HG03521 (cell line): ENCODE measurements around the gene MBNL1.
"Not testable (repeated sequence)": the region's sequence is repeated elsewhere in the genome, so short reads cannot be mapped to it uniquely, and the experiment has no call there.

Experiments
- ATAC-seq: cut with Tn5 transposase; IDR thresholded peaks from one replicate; pipeline ENCODE4 v1.9.1; 2021; ENCODE audit warnings: mild to moderate bottlenecking, moderate library complexity; ENCODE audit not compliant: unreplicated experiment

MBNL1 gene

DNA sequence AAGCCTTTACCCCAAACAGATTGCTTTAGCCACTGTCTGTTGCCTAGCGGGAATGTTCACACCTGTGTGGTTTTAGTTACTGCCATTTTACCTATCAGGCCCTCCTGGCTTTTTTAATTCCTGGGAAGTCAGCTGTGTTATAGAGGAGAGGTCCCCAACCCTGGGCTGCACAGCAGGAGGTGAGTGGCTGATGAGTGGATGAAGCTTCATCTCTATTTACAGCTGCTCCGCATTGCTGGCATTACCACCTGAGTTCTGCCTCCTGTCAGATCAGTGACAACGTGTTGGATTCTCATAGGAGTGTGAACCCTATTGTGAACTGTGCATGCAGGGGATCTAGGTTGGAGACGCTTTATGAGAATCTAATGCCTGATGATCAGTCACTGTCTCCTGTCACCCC, 127.0 kb downstream of the MBNL1 start:
- no peak for ATAC-seq

- ATAC-seq, result no peak
These were observed 128.1 kb downstream of the MBNL1 start for GRCh38 chr3:152396867-152397266.

GRCh38 chr3:152397348-152397747, 128.6 kb downstream of the MBNL1 start:
- ATAC-seq, result not testable (repeated sequence)

DNA sequence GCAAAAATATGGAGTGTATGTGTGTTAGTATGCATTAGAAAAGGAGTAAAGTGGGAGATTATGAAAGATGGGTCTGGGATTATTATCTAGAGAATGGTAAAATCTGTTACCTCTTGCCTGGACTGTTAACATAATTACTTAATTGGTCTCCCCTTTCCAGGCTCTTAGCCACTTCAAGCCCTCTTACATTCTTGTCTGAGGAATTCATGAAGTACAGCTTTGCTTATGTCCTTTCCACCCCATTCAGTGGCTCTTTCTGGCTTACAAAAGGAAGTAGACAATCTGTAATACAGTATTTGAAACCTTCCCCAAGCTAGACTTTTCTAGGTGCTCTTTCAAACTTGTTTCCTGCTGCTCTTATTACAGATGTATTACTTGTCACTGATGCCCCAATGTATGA, 129.8 kb downstream of the MBNL1 start:
- ATAC-seq, result no peak

- ATAC-seq, result no peak
These were observed 130.6 kb downstream of the MBNL1 start for GRCh38 chr3:152399374-152399773.

DNA sequence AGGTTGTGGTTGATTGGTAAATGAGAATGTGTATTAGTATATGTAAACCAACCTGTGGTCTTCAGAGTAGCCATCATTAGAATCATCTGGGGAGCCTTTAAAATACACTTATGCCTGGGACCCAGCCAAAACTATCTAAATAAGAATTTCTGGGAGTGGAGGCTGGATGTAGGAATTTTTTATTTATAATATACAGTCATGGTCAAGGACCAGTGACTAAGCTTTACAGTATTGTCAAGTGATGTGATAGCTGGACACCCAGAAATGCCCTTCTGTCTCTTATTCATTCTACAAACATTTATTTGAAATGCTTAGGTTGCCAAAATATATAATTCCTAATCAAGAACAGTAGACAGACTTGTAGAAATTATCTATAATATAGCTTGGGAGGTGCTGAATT, 132.2 kb downstream of the MBNL1 start:
- no peak for ATAC-seq

- ATAC-seq, result no peak
These were observed 134.1 kb downstream of the MBNL1 start for GRCh38 chr3:152402695-152403451.

DNA sequence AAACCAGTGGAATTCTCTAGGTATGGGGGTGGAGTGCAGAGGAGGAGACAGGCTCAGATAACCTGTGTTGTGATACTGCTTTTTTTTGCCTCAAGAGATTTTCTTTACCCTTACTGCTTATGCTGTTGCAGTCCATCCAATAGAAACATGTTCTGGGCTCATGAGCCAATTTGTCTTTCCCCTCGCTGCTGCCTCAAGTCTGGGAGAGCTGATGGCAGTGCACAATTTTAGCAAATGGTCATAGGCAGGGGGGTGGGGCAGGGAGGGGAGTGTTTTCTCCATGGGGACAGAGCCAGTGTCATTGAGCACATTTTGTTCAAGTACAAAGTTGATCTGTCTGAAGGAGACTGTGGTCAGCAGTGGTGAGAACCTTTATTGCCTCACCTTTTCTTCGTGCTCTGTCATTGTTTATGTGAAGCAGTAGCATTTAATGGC, 134.9 kb downstream of the MBNL1 start:
- no peak for ATAC-seq

DNA sequence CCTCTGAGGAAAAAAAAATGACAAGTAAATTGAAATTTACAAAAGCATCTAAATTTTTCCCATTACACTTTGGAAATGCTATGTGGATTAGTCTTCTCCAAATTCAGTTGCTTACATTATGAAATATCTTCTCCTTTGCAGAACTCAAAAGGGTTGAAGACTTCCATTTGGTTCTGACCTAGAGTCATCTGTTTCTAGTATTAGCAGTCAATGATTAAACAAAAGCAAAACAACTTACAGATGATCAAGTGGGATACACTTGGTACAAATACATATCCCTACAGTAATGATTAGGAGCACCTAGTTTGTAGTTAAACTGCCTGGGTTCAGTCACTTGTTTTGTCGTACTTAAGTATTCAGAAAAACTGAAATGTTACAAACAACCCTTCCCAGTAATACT, 136.2 kb downstream of the MBNL1 start:
- no peak for ATAC-seq

DNA sequence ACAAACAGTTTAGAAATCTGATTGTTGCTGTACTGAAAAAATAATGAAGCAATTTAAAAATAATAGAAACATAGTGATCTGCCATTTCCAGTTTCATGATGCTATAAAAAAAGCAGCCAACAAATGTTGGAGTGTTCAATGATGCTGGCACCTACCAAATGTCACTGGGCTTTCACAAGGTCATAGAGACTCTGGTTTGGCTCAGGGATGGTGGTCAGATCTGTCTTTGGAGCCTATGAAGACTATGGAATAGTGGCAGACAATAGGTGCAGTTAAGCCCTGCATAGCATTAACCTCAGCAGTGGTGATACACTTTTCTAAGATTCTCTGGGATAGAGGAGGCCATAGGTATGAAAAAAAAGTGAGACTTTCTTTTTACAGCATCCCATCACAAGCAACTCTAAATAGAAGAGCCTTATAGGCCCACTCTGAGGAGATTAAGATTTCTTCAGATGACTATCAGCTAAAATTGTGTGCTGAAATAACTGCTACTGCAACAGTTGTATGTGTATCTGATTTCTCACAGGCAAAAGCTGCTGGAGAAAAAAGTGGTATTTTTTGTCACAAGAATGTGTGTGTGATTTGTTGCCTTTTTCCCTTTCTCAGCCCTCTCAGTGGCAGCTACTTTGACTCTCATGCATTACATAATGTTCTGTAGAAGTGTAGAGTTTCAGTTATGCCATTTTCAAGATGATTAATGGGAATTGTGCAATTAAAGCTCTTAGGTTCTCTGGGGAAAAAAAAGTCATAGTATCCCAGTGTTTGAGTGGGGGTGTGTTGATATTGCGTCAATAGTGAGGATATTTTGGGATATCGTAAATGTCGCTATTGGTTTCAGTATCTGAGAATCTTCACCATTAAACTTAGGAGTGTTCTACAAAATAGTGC, 137.4 kb downstream of the MBNL1 start:
- no peak for ATAC-seq

GRCh38 chr3:152413240-152413639, 144.5 kb downstream of the MBNL1 start:
- no peak for ATAC-seq

DNA sequence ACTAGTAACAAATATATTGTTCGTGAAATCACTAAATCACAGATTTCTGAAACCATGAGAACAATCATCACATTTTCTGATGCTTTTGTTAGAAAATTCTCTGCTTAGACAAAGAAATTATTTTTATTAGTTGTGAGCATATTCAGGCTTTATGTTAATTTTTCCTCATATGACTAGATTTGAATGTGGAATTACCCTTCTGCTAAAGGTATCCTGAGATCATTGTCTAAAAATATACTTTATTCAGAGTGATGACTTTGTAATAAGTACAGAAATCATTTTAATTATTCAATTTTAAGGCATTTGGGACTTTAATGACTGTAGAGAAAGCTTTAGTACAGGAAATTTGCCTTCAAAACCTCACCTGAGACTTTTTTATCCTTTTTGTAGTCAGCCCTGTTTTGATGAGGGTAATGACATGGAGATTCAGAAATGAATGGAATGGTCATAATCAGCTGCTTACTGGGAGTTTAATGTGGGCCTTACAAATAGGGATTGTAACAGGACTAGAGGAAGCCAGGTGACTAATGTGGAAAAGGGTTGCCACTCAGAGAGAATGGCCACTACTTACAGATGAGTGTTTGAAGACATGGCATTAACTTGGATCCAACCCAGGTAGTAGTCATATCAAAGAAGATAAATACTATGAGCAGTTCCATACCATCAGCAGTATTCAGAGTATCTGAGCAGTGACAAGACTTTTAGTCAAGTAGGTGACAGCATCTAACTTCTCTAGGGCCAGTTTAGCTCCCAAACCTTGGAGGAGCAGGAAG, 148.3 kb downstream of the MBNL1 start:
- ATAC-seq, result no peak

DNA sequence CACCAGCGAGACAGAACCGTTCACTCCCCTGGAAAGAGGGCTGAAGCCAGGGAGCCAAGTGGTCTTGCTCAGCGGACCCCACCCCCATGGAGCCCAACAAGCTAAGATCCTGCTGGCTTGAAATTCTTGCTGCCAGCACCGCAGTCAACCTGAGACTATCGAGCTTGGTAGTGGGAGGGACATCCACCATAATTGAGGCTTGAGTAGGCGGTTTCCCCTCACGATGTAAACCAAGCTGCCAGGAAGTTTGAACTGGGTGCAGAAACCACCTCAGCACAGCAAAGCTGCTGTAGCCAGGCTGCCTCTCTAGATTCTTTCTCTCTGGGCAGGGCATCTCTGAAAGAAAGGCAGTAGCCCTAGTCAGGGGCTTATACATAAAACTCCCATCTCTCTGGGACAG, 151.0 kb downstream of the MBNL1 start:
- no peak for ATAC-seq

- no peak for ATAC-seq
These were observed 152.4 kb downstream of the MBNL1 start for GRCh38 chr3:152421162-152421561.

DNA sequence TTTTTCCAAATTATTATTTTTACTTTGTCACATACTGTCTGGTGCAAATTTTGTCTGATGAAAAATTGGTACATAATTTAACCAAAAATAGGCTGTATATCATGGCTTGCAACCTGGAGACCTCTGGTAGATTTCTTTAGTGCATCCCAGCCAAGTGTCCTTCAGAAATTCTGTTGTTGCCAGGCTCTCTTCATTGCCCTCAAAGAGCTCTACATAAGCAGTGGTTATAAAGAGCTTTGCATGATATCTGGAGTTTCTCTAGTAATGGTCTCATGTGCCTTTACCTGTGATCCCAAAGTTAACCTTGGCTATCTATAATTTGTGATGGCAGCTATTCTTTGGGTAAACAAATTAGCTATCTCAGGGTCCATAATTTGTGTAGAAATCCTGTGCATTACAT, 157.7 kb downstream of the MBNL1 start:
- ATAC-seq, result no peak

DNA sequence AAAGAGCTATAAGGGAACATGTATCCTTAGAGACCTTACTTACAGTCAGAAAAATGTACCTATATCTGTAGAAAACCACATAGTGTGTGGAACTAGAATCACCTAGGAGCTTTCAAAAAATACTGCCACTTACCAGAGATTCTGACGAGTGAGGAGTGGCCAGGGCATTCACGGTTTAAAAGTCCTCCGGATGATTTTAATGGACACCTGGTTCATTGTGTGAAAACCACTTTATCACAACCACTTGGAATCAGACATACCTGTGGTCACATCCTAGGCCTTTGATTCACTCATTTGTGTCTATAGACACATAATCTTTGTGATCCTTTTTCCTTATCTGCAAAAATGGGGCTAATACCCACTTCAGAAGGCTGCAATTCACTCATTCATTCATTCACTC, 159.8 kb downstream of the MBNL1 start:
- no peak for ATAC-seq

DNA sequence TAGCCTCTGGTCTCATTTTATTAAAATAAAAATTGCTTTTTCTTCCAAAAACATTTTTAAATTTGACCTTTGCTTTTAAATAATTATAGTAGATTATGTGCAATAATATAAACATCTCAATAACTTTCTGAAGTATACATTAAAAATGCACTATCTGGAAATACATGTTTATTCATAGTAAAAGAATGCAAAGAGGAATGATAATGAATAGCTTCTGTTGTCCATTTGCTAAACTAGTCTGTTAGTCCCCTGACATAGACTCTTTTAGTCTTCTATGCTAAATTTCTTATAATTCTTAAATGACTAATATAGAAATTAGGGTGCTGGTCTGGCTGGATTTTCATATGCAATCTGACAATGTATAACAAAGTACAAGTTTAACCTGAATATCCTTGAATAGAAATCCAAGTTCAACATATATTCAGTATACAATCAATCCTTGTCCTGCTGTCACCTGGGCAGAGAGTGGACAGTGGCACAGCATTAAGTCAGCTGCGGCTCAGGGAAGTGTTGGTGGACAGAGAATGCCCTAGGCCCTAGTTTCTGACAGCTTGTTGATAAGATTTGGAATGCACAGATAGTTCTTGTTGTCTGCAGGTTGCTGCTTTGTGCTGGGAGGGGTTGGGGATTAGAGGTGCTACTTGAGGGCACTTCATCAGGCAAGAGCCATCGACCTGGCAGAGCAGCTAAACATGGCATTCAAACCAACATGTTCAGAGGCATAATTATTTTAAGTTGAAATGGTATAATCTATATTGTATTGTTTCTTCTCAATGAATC, 161.7 kb downstream of the MBNL1 start:
- ATAC-seq, result no peak

GRCh38 chr3:152434142-152434541, 165.4 kb downstream of the MBNL1 start:
- no peak for ATAC-seq

DNA sequence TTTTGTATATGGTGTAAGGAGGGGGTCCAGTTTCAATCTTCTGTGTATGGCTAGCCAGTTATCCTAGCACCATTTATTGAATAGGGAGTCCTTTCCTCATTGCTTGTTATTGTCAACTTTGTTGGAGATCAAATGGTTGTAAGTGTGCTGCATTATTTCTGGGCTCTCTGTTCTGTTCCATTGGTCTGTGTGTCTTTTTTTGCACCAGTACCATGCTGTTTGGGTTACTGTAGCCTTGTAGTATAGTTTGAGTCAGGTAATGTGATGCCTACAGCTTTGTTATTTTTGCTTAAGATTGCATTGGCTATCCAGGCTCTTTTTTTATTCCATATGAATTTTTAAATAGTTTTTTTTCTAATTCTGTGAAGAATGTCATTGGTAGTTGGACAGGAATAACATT, 166.5 kb downstream of the MBNL1 start:
- not testable (repeated sequence) for ATAC-seq

DNA sequence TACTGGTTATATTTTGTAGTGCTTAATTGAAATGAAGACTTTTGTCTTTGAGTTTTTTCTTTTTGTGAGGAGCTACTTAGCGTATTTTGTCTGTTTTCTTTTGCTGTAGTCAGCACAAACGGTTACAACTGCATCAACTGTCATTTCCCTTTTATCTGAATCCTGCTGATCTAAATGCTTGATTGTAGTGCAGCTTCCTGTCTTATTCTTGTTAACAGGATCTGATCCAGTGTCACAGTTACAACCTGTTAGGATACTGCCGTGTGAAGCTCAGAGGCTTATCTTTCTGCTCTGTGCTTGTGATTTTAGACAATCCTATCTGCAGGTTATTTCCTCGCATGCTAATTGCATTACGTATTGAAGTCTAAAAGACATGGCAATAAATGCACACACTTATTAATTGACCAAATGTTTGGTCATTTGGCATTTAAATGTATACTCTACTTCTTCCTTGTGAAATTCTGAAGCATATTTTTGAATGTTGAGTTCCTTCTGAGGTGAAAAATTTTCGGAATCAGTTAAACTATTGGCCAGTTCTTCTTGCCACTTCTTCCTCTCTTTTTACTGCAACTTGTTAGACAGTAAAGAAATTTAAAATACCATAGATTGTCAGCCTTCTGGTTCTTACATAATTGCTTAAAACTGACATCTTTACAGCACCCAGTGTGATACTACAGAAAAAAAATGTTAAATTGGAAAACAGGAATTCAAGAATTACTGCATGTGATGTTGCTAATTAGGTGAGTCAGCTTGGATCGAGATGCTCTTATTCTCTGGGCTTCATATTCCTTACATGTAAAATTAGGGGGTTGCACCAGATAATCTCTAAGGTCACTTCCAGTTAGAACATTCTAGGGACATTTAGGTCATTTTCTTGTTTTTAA, 168.2 kb downstream of the MBNL1 start:
- no peak for ATAC-seq
